CD8-positive, alpha-beta memory T cell (primary cell): ENCODE measurements around the gene NKAP. TPM values are rescaled to one million over a fixed set of nuclear protein-coding genes. Genes with fewer than 3 reads are reported as not detected.

Source experiments
- CTCF ChIA-PET: fragments of 350-600 bp; sonication (Branson Sonifier 250); formaldehyde crosslinking; loops from one replicate; lab custom pipeline; 2021; ENCODE audit warnings: antibody characterized with exemption; lab: Charles Lee
- POLR2A ChIA-PET: fragments of 350-600 bp; sonication (Branson Sonifier 250); formaldehyde crosslinking; loops from one replicate; lab custom pipeline; 2021; ENCODE audit warnings: antibody characterized with exemption; lab: Charles Lee
- DNase-seq, 5 donors: peaks; one replicate each; pipeline versions ENCODE4 v3.0.0 to v3.0.0-alpha.2; 2020 to 2022; ENCODE audit warnings: mixed read lengths in 1 of 5
- H3K27ac ChIP-seq: one replicate; pipeline ENCODE4 v1.7.0; 2013; ENCODE audit warnings: low read depth, mild to moderate bottlenecking, low read length, moderate library complexity
- H3K27me3 ChIP-seq: 2 replicates; pipeline ENCODE4 v1.7.0; 2013; ENCODE audit warnings: low read length, mild to moderate bottlenecking; ENCODE audit not compliant: insufficient read depth, poor library complexity, severe bottlenecking
- H3K36me3 ChIP-seq: 2 replicates; pipeline ENCODE4 v1.7.0; 2013; ENCODE audit warnings: mild to moderate bottlenecking, low read length, moderate library complexity; ENCODE audit not compliant: insufficient read depth
- H3K4me1 ChIP-seq: 2 replicates; pipeline ENCODE4 v1.7.0; 2013; ENCODE audit warnings: mild to moderate bottlenecking, low read length, moderate library complexity; ENCODE audit not compliant: insufficient read depth
- H3K4me3 ChIP-seq: 2 replicates; pipeline ENCODE4 v1.7.0; 2013; ENCODE audit warnings: mild to moderate bottlenecking, low read length
- H3K9me3 ChIP-seq: 2 replicates; pipeline ENCODE4 v1.7.0; 2013; ENCODE audit warnings: mild to moderate bottlenecking, low read length
- H3K27ac Mint-ChIP-seq, 8 donors: one replicate each; pipeline ENCODE4 v1.8.0; 2020 to 2021; ENCODE audit warnings: mixed read lengths in 8 of 8, mild to moderate bottlenecking in 6 of 8, inconsistent platforms in 3 of 8, moderate library complexity in 3 of 8
- H3K27me3 Mint-ChIP-seq, 2 donors: one replicate each; pipeline ENCODE4 v1.8.0; 2020 to 2021; ENCODE audit warnings: mixed read lengths in 2 of 2, mild to moderate bottlenecking in 1 of 2, moderate library complexity in 1 of 2
- H3K36me3 Mint-ChIP-seq, 3 donors: one replicate each; pipeline ENCODE4 v1.8.0; 2020 to 2021; ENCODE audit warnings: mixed read lengths in 3 of 3, inconsistent platforms in 1 of 3, mild to moderate bottlenecking in 1 of 3
- H3K4me1 Mint-ChIP-seq, 3 donors: one replicate each; pipeline ENCODE4 v1.8.0; 2020 to 2021; ENCODE audit warnings: mixed read lengths in 3 of 3, inconsistent platforms in 1 of 3, mild to moderate bottlenecking in 1 of 3
- H3K4me3 Mint-ChIP-seq, 7 donors: one replicate each; pipeline ENCODE4 v1.8.0; 2020 to 2021; ENCODE audit warnings: mixed read lengths in 7 of 7, mild to moderate bottlenecking in 6 of 7, moderate library complexity in 4 of 7, inconsistent platforms in 2 of 7
- H3K9me3 Mint-ChIP-seq, 5 donors: one replicate each; pipeline ENCODE4 v1.8.0; 2020 to 2022; ENCODE audit warnings: mixed read lengths in 5 of 5, mild to moderate bottlenecking in 3 of 5, moderate library complexity in 2 of 5, inconsistent platforms in 1 of 5
- polyA plus RNA-seq: library from polyadenylated mRNA; unstranded; fragments of 300-500 nt; fragmentation: Illumina TruSeq; gene quantifications from one replicate; pipeline ENCODE4 v1.2.3, GENCODE V29; 2021
- total RNA-seq, 2 experiments: library from RNA; stranded (reverse); gene quantifications; one replicate each; pipeline ENCODE4 v1.2.3, GENCODE V29; 2021

The NKAP gene
- total and polyA plus RNA-seq, 3 experiments from 2014 or later, result 4.6 to 11.7 (median 11.3) TPM

DNA sequence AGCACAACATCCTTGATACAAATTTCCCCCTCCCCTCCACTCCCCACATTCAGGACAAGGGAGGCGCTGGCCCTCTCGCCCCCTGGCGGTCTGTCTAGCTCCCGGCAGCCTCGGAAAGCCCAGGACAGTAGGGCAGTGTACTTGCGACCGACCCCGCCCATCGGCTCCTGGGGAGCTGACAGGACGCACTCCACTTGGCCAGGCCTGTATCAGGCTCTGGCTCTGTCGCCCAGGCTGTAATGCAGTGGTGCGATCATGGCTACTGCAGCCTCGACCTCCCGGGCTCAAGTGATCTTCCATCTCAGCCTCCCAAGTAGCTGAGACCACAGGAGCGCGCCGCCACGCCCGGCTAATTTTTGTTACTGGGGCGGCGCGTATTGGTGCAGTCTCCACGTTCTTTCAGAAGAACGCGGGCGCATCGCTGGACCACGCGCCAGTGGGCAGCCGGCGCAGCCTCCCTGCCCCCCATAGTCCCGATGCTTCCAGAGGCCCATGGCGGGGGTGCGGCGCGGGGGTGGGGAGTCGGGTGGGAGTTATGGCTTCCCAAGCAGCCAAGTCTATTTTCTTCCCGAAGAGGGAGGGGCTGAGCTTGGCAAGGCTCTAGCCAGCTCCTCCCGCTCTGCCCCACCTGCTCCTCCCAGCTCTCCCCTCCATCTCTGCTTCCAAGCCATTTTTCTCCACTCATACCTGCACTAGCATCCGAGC is 55.7 kb downstream of the NKAP start:
- H3K9me3 Mint-ChIP-seq, result no peaks in the 10 kb centered on the region
- H3K27ac Mint-ChIP-seq, result peak overlapping the region in 1 of 8 donors; percentile 57
- CTCF ChIA-PET, result interaction anchor here (0.7 to 1.6 kb wide), 5 partner anchors 9 to 372 kb away, joined by 3 to 7 read pairs (median 5); partner anchors contain the start of genes NDUFA1, RNF113A and RPL39
- POLR2A ChIA-PET, result interaction anchor here (0.5 to 1.0 kb wide), 3 partner anchors 18 to 356 kb away, joined by 3 read pairs; no protein-coding TSS in a partner anchor
- Histone ChIP-seq H3K9me3 (no peaks in the 10 kb centered on the region), H3K4me3 (no peak overlapping the region), H3K4me1 (peaks cover 7% of the 10 kb centered on the region), H3K27me3 (no peaks in the 10 kb centered on the region), H3K36me3 (no peaks in the 10 kb centered on the region), H3K27ac (no peak overlapping the region)
- H3K27me3 Mint-ChIP-seq, result peaks cover 0 to 12% of the 10 kb centered on the region in 2 donors
- H3K4me3 Mint-ChIP-seq, result peak overlapping the region in 6 of 7 donors; percentile 37 to 82 (median 62)
- peaks cover 8 to 12% (median 10%) of the 10 kb centered on the region in 3 donors for H3K4me1 Mint-ChIP-seq
- H3K36me3 Mint-ChIP-seq, result no peaks in the 10 kb centered on the region
- peak; percentile 35 to 73 (median 44) for DNase-seq

DNA sequence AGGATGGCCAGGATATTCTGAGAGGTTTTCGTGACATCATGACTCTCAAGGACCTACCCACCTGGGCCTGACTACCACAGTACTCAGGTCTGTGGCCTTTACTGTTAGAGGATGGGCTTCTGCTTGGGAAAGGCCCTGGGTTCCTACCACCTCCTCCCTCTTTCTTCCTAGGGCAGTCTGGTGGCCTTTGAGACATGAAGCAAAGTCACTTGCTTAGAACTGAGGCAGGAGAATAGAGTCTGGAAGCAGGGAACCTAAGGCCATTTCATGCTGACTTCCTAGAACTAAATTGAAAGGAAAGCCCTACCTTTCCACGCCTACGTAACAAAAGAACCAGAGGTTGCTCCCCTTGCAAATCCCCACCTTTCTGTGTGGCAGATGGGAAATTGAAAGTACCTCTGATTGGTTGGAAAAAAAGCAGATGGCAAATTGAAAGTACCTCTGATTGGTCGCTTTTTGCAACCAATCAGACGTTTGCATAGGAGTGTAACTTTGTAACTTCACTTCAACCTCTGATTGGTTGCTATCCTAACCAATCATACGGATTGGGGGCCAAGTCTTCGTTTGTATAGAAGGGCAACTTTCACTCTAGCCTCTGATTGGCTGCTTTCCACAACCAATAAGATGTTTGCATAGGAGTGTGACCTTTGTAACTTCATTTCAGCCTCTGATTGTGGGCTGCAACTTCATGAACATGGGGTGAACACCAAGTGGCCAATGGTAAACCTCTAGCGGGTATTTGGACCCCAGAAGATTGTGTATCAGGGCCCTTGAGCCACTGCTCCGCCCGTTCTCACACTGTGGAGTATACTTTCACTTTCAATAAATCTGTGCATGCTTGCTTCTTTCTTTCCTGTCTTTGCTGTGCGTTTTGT is 57.8 kb downstream of the NKAP start:
- H3K36me3 Mint-ChIP-seq, result no peaks in the 10 kb centered on the region
- DNase-seq, result peak in 3 of 5 donors; percentile 12 to 43 (median 17)
- ChIA-PET POLR2A (no interaction called here), CTCF (no interaction called here)
- H3K4me1 Mint-ChIP-seq, result peaks cover 9 to 15% (median 13%) of the 10 kb centered on the region in 3 donors
- peak overlapping the region; percentile 54 to 82 (median 71) for H3K4me3 Mint-ChIP-seq
- H3K9me3 Mint-ChIP-seq, result no peaks in the 10 kb centered on the region
- H3K27me3 Mint-ChIP-seq, result peaks cover 0 to 12% of the 10 kb centered on the region in 2 donors
- Histone ChIP-seq H3K4me3 (peak overlapping the region; percentile 41), H3K4me1 (peaks cover 7% of the 10 kb centered on the region), H3K27me3 (no peaks in the 10 kb centered on the region), H3K9me3 (no peaks in the 10 kb centered on the region), H3K36me3 (no peaks in the 10 kb centered on the region), H3K27ac (no peak overlapping the region)
- peak overlapping the region in 6 of 8 donors; percentile 12 to 62 (median 46) for H3K27ac Mint-ChIP-seq

- H3K9me3 Mint-ChIP-seq, result no peaks in the 10 kb centered on the region
- H3K4me3 ChIP-seq, result no peak overlapping the region
- no peaks in the 10 kb centered on the region for H3K27me3 ChIP-seq
- H3K9me3 ChIP-seq, result no peaks in the 10 kb centered on the region
- H3K27ac ChIP-seq, result no peak overlapping the region
- CTCF ChIA-PET, result interaction anchor here (0.9 to 1.3 kb wide), 4 partner anchors 19 to 96 kb away, joined by 3 read pairs; partner anchors contain the start of gene RPL39
- H3K27me3 Mint-ChIP-seq, result peaks cover 0 to 3% of the 10 kb centered on the region in 2 donors
- POLR2A ChIA-PET, result no interaction called here
- peaks cover 12 to 17% (median 14%) of the 10 kb centered on the region in 3 donors for H3K4me1 Mint-ChIP-seq
- no peaks in the 10 kb centered on the region for H3K36me3 ChIP-seq
- H3K27ac Mint-ChIP-seq, result peak overlapping the region in 7 of 8 donors; percentile 30 to 87 (median 64)
- H3K36me3 Mint-ChIP-seq, result peaks cover 0 to 17% (median 3%) of the 10 kb centered on the region in 3 donors
- DNase-seq, result peak in 4 of 5 donors; percentile 1 to 60 (median 34)
- H3K4me1 ChIP-seq, result no peaks in the 10 kb centered on the region
- no peak overlapping the region for H3K4me3 Mint-ChIP-seq
These were observed 62.8 kb downstream of the NKAP start for GRCh38 chrX:119880552-119881437.

GRCh38 chrX:119880076-119880475 is 63.5 kb downstream of the NKAP start:
- H3K27ac ChIP-seq, result no peak overlapping the region
- Mint-ChIP-seq H3K36me3 (peaks cover 0 to 18% (median 3%) of the 10 kb centered on the region in 3 donors), H3K4me3 (no peak overlapping the region), H3K27ac (peak overlapping the region in 5 of 8 donors; percentile 41 to 87 (median 63)), H3K9me3 (no peaks in the 10 kb centered on the region), H3K27me3 (peaks cover 0 to 3% of the 10 kb centered on the region in 2 donors), H3K4me1 (peaks cover 12 to 15% (median 14%) of the 10 kb centered on the region in 3 donors)
- H3K36me3 ChIP-seq, result no peaks in the 10 kb centered on the region
- no peaks in the 10 kb centered on the region for H3K9me3 ChIP-seq
- no peak overlapping the region for H3K4me3 ChIP-seq
- ChIA-PET CTCF (interaction anchor here (0.9 to 1.3 kb wide), 4 partner anchors 19 to 123 kb away, joined by 3 read pairs; no protein-coding TSS in a partner anchor), POLR2A (no interaction called here)
- no peaks in the 10 kb centered on the region for H3K4me1 ChIP-seq
- no peaks in the 10 kb centered on the region for H3K27me3 ChIP-seq
- DNase-seq, result no peak

DNA sequence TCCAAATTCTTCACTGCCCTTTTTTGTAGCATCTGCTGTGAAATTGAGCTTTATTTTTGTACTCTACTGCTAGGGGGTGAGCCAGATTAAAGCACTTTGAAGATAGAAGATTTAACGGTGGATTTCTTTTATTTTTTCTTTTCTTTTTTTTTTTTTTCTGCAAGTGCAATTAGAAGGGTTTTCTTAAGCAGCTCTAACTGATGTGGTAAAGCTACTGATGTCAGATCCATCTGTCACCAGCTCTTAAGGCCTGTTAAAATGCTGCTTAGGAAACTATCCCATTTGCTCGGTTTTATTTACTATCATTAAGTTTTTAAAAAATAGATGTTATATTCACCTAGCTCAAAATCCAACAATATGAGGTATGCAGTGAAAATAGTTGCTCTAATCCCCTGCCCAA is 64.8 kb downstream of the NKAP start:
- no peak overlapping the region for H3K4me3 ChIP-seq
- H3K27me3 ChIP-seq, result no peaks in the 10 kb centered on the region
- no peak overlapping the region for H3K27ac ChIP-seq
- peaks cover 13 to 15% (median 14%) of the 10 kb centered on the region in 3 donors for H3K4me1 Mint-ChIP-seq
- H3K4me1 ChIP-seq, result no peaks in the 10 kb centered on the region
- H3K27me3 Mint-ChIP-seq, result peaks cover 0 to 3% of the 10 kb centered on the region in 2 donors
- H3K27ac Mint-ChIP-seq, result peak overlapping the region in 2 of 8 donors; percentile 29 to 36
- no peaks in the 10 kb centered on the region for H3K9me3 Mint-ChIP-seq
- H3K4me3 Mint-ChIP-seq, result no peak overlapping the region
- ChIA-PET POLR2A (interaction anchor here (0.6 kb wide), 1 partner anchor 323 kb away, joined by 5 read pairs; no protein-coding TSS in a partner anchor), CTCF (interaction anchor here (1.0 to 1.9 kb wide), 5 partner anchors 9 to 363 kb away, joined by 3 to 6 read pairs (median 4); partner anchors contain the start of genes RPL39 and SOWAHD)
- H3K36me3 ChIP-seq, result no peaks in the 10 kb centered on the region
- DNase-seq, result peak in 1 of 5 donors; percentile 48
- H3K36me3 Mint-ChIP-seq, result peaks cover 0 to 23% (median 3%) of the 10 kb centered on the region in 3 donors
- H3K9me3 ChIP-seq, result no peaks in the 10 kb centered on the region

GRCh38 chrX:119871599-119872395 is 71.8 kb downstream of the NKAP start, which contains the start of the genes NDUFA1 and RNF113A:
Gene NDUFA1 (plus strand): TSS chrX:119871832. CDS start chrX:119871912, 80 bp downstream.
Gene RNF113A (minus strand): TSS chrX:119871733. CDS start chrX:119871613, 120 bp downstream.
- Histone ChIP-seq H3K27me3 (no peaks in the 10 kb centered on the region), H3K36me3 (no peaks in the 10 kb centered on the region), H3K9me3 (no peaks in the 10 kb centered on the region), H3K4me1 (peaks cover 9% of the 10 kb centered on the region), H3K27ac (peak within 1 kb of the TSS; percentile 95), H3K4me3 (peak within 1 kb of the TSS; percentile 93)
- Mint-ChIP-seq H3K4me3 (peak within 1 kb of the TSS; percentile 97 to 100 (median 99)), H3K27me3 (peaks cover 0 to 2% of the 10 kb centered on the region in 2 donors), H3K9me3 (peaks cover 0 to 2% (median 0%) of the 10 kb centered on the region in 5 donors), H3K36me3 (peaks cover 0 to 30% (median 3%) of the 10 kb centered on the region in 3 donors), H3K4me1 (peaks cover 26 to 29% (median 28%) of the 10 kb centered on the region in 3 donors), H3K27ac (peak within 1 kb of the TSS; percentile 98 to 100 (median 99))
- ChIA-PET CTCF (interaction anchor here (2.2 kb wide), 1 partner anchor 16 kb away, joined by 7 read pairs; no protein-coding TSS in a partner anchor), POLR2A (interaction anchor here (0.7 to 2.9 kb wide), 8 partner anchors 19 to 403 kb away, joined by 3 to 29 read pairs (median 5); partner anchors contain the start of genes RPL39, SLC25A5, UBE2A and UPF3B)
- DNase-seq, result peak; percentile 71 to 91 (median 85)
